ENCODE data around the gene MANSC4.

Gene MANSC4

DNA sequence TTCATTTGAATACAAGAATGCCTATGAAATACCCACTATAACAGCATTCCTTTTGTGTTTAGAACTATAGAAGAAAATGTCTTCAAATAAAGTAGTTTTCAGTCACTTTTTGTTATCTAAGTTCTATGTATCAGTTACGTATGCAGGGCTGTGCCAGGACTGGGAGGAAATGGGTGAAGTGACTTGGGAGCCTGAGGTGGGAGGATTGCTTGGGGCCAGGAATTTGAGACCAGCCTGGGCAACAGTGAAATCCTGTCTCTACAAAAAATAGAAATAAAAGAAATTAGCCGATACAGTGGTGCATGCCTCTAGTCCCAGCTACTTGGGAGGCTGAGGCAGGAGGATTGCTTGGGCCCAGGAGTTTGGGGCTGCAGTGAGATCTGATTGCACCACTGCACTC, 22.9 kb upstream of the MANSC4 start:
- Histone ChIP-seq H2AFZ (no peak overlapping the region), H3K4me1 (no peaks in the 10 kb centered on the region), H3K4me3 (ENCODE audit: low read depth, low read length) (no peak overlapping the region), H3K4me2 (ENCODE audit: low read length) (no peak overlapping the region), H3K27me3 (ENCODE audit: control insufficient read depth, insufficient read depth, low read length) (no peaks in the 10 kb centered on the region), H3K27ac (no peak overlapping the region), H3K9me3 (ENCODE audit: control insufficient read depth, low read length) (no peaks in the 10 kb centered on the region), H3K36me3 (ENCODE audit: control insufficient read depth, insufficient read depth, low read length) (no peaks in the 10 kb centered on the region), H3K79me2 (no peaks in the 10 kb centered on the region), H3K9ac (no peak overlapping the region)
- TF ChIP-seq, protein P1, sequence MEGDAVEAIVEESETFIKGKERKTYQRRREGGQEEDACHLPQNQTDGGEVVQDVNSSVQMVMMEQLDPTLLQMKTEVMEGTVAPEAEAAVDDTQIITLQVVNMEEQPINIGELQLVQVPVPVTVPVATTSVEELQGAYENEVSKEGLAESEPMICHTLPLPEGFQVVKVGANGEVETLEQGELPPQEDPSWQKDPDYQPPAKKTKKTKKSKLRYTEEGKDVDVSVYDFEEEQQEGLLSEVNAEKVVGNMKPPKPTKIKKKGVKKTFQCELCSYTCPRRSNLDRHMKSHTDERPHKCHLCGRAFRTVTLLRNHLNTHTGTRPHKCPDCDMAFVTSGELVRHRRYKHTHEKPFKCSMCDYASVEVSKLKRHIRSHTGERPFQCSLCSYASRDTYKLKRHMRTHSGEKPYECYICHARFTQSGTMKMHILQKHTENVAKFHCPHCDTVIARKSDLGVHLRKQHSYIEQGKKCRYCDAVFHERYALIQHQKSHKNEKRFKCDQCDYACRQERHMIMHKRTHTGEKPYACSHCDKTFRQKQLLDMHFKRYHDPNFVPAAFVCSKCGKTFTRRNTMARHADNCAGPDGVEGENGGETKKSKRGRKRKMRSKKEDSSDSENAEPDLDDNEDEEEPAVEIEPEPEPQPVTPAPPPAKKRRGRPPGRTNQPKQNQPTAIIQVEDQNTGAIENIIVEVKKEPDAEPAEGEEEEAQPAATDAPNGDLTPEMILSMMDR (IDR thresholded peaks at IDR 0.05), result no peak

DNA sequence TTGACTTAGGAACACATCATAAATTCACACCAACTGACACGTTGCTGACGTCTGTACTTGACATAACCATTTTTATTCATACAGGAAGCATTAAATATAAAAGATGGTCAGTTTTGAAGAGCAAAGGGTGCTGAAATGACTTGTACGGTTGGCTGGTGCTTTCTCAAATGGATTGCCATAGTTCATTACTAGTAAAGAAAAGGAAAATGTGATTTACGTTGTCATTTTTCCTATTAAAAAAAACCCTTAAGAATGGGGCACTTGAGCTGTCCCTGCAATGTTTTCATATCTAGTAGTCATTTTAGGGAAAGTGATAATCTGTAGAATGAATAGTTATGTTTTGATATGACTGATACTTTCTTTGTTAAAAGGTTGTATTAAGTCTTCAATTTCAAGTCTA, 22.5 kb upstream of the MANSC4 start:
- Histone ChIP-seq H3K4me2 (ENCODE audit: low read length) (no peak overlapping the region), H3K36me3 (ENCODE audit: control insufficient read depth, insufficient read depth, low read length) (no peaks in the 10 kb centered on the region), H3K27me3 (ENCODE audit: control insufficient read depth, insufficient read depth, low read length) (no peaks in the 10 kb centered on the region), H3K4me1 (no peaks in the 10 kb centered on the region), H3K79me2 (no peaks in the 10 kb centered on the region), H3K4me3 (ENCODE audit: low read depth, low read length) (no peak overlapping the region), H3K9me3 (ENCODE audit: control insufficient read depth, low read length) (no peaks in the 10 kb centered on the region), H3K27ac (no peak overlapping the region), H2AFZ (no peak overlapping the region), H3K9ac (no peak overlapping the region)
- TF ChIP-seq, protein P1 (IDR thresholded peaks at IDR 0.05), result no peak

DNA sequence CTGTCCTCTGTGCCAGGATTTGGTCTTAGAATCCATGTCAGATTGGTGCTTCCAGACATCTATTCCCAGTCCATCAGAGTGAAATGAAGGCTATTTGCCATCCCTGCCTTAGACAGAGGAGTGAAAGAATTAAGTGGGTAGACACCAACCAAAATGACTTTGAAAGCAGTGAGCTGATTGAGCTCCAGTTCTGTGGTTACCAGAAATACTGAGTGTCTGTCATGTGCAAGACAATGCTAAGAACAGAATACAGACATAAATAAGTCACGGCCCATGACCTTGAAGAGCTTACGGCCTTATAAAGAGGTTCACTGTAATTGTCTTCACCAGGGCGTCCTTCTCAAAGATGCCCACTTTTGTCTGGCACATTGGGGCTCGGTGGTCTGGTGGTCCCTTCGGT, 21.6 kb upstream of the MANSC4 start:
- TF ChIP-seq, protein P1 (IDR thresholded peaks at IDR 0.05), result no peak
- no peak overlapping the region for H3K4me2 ChIP-seq (ENCODE audit: low read length)

DNA sequence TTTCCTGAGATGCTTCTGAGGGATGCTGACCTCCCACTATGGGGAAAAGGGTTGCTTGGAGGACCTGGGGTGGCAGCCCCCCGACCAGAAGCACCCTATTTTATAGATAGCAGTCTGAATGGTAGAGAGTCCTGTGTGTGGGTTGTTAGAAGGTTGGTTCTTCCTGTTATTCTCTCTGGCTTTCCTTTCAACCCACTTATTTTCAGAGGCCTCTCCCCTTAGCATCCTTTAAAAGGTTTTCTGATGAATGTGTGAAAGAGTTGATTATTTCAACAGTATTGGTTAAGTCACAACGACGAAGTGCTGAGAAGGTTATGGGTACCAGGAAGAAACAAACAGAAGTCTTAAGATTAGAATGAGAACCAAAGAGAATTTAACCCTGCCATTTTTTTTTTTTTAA, 20.8 kb upstream of the MANSC4 start:
- Histone ChIP-seq H3K9me3 (ENCODE audit: control insufficient read depth, low read length) (no peaks in the 10 kb centered on the region), H3K79me2 (no peaks in the 10 kb centered on the region), H2AFZ (no peak overlapping the region), H3K4me3 (ENCODE audit: low read depth, low read length) (no peak overlapping the region), H3K4me2 (ENCODE audit: low read length) (no peak overlapping the region), H3K27ac (no peak overlapping the region), H3K4me1 (no peaks in the 10 kb centered on the region), H3K36me3 (ENCODE audit: control insufficient read depth, insufficient read depth, low read length) (no peaks in the 10 kb centered on the region), H3K9ac (no peak overlapping the region), H3K27me3 (ENCODE audit: control insufficient read depth, insufficient read depth, low read length) (no peaks in the 10 kb centered on the region)
- TF ChIP-seq, protein P1 (IDR thresholded peaks at IDR 0.05), result no peak

More for the DNA sequence above, 21.6 kb upstream of the MANSC4 start:
- no peaks in the 10 kb centered on the region for H3K36me3 ChIP-seq (ENCODE audit: control insufficient read depth, insufficient read depth, low read length)
- no peaks in the 10 kb centered on the region for H3K27me3 ChIP-seq (ENCODE audit: control insufficient read depth, insufficient read depth, low read length)
- H3K27ac ChIP-seq, result no peak overlapping the region
- H3K4me1 ChIP-seq, result no peaks in the 10 kb centered on the region
- no peak overlapping the region for H3K9ac ChIP-seq
- H2AFZ ChIP-seq, result no peak overlapping the region
- no peaks in the 10 kb centered on the region for H3K79me2 ChIP-seq
- no peaks in the 10 kb centered on the region for H3K9me3 ChIP-seq (ENCODE audit: control insufficient read depth, low read length)
- H3K4me3 ChIP-seq (ENCODE audit: low read depth, low read length), result no peak overlapping the region

DNA sequence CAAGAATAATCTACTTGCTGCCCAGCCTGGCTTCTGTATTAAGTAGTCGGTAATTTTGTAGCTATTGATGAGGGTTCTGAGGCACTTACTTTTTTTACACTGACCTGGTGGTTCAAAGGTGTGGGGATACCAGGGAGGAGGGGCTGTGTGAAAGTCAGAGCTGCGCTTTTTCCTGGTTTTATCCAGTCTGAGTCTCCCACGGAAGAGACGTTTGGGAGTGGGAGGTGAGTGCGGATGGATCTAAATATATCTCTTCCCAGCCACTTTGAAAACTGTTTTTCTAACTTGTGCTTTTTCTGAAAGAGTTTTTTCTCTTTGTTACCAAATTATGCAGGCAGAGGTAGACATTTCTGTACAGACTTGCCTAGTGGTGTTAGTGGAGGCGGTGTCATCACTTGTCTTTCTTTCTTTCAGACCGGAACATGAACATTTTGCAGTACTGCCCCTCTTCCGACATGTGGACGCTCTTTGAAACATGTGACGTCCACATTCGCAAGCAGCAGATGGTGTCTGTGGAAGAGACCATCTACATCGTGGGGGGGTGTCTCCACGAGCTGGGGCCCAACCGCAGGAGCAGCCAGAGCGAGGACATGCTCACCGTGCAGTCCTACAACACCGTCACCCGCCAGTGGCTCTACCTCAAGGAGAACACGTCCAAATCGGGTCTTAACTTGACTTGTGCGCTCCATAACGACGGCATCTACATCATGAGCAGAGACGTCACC, 17.4 kb upstream of the MANSC4 start:
- H3K4me2 ChIP-seq (ENCODE audit: low read length), result no peak overlapping the region
- no peaks in the 10 kb centered on the region for H3K36me3 ChIP-seq (ENCODE audit: control insufficient read depth, insufficient read depth, low read length)
- H3K9me3 ChIP-seq (ENCODE audit: control insufficient read depth, low read length), result no peaks in the 10 kb centered on the region
- no peaks in the 10 kb centered on the region for H3K27me3 ChIP-seq (ENCODE audit: control insufficient read depth, insufficient read depth, low read length)
- no peaks in the 10 kb centered on the region for H3K4me1 ChIP-seq
- H3K79me2 ChIP-seq, result no peaks in the 10 kb centered on the region
- H3K9ac ChIP-seq, result no peak overlapping the region
- TF ChIP-seq, protein P1 (IDR thresholded peaks at IDR 0.05), result no peak
- H2AFZ ChIP-seq, result no peak overlapping the region
- no peak overlapping the region for H3K4me3 ChIP-seq (ENCODE audit: low read depth, low read length)
- no peak overlapping the region for H3K27ac ChIP-seq
